ENCODE data around the gene USF2. TPM values are rescaled to one million over a fixed set of nuclear protein-coding genes. Genes with fewer than 3 reads are reported as not detected.

USF2 gene
- total RNA-seq, 1 experiment from 2014 or later, result 81.6 TPM

- Mint-ChIP-seq H3K4me1 (ENCODE audit: insufficient read depth, unreplicated experiment) (no peaks in the 10 kb centered on the region), H3K4me3 (ENCODE audit: unreplicated experiment) (no peak overlapping the region), H3K27ac (ENCODE audit: low read depth, unreplicated experiment) (no peak overlapping the region), H3K9me3 (ENCODE audit: unreplicated experiment) (no peaks in the 10 kb centered on the region), H3K36me3 (ENCODE audit: insufficient read depth, unreplicated experiment) (no peaks in the 10 kb centered on the region), H3K27me3 (ENCODE audit: insufficient read depth, unreplicated experiment) (peaks cover 49% of the 10 kb centered on the region)
- BruUV-seq (replicated peaks), result no TSS peak
- DNase-seq (ENCODE audit: unreplicated experiment), result no peak
- TF ChIP-seq CTCF (IDR thresholded peaks at IDR 0.05; ENCODE audit: unreplicated experiment), result no peak
- ChIA-PET CTCF (interaction anchor here (0.6 kb wide), 1 partner anchor 824 kb away, joined by 4 read pairs; no protein-coding TSS in a partner anchor), POLR2A (interaction anchor here (0.6 kb wide), 1 partner anchor 899 kb away, joined by 4 read pairs; no protein-coding TSS in a partner anchor)
- intact Hi-C loops (cut with micrococcal nuclease), result no loop called here
These were observed 19.0 kb downstream of the USF2 start for GRCh38 chr19:35287713-35288112.

GRCh38 chr19:35288331-35288730, 19.6 kb downstream of the USF2 start:
- ChIA-PET CTCF (interaction anchor here (0.6 kb wide), 1 partner anchor 184 kb away, joined by 3 read pairs; no protein-coding TSS in a partner anchor), POLR2A (no interaction called here)
- BruUV-seq (replicated peaks), result no TSS peak
- Mint-ChIP-seq H3K27me3 (ENCODE audit: insufficient read depth, unreplicated experiment) (peaks cover 49% of the 10 kb centered on the region), H3K36me3 (ENCODE audit: insufficient read depth, unreplicated experiment) (no peaks in the 10 kb centered on the region), H3K27ac (ENCODE audit: low read depth, unreplicated experiment) (no peak overlapping the region), H3K9me3 (ENCODE audit: unreplicated experiment) (no peaks in the 10 kb centered on the region), H3K4me3 (ENCODE audit: unreplicated experiment) (no peak overlapping the region), H3K4me1 (ENCODE audit: insufficient read depth, unreplicated experiment) (no peaks in the 10 kb centered on the region)
- intact Hi-C loops (cut with micrococcal nuclease), result no loop called here
- no peak for DNase-seq (ENCODE audit: unreplicated experiment)
- TF ChIP-seq CTCF (IDR thresholded peaks at IDR 0.05; ENCODE audit: unreplicated experiment), result no peak

GRCh38 chr19:35288906-35289305, 20.1 kb downstream of the USF2 start:
- intact Hi-C loops (cut with micrococcal nuclease), result no loop called here
- DNase-seq (ENCODE audit: unreplicated experiment), result no peak
- Mint-ChIP-seq H3K27me3 (ENCODE audit: insufficient read depth, unreplicated experiment) (peaks cover 49% of the 10 kb centered on the region), H3K9me3 (ENCODE audit: unreplicated experiment) (no peaks in the 10 kb centered on the region), H3K27ac (ENCODE audit: low read depth, unreplicated experiment) (no peak overlapping the region), H3K4me3 (ENCODE audit: unreplicated experiment) (no peak overlapping the region), H3K4me1 (ENCODE audit: insufficient read depth, unreplicated experiment) (no peaks in the 10 kb centered on the region), H3K36me3 (ENCODE audit: insufficient read depth, unreplicated experiment) (no peaks in the 10 kb centered on the region)
- TF ChIP-seq CTCF (IDR thresholded peaks at IDR 0.05; ENCODE audit: unreplicated experiment), result no peak
- BruUV-seq (replicated peaks), result no TSS peak
- CTCF ChIA-PET, result interaction anchor here (0.6 to 0.7 kb wide), 3 partner anchors 40 to 184 kb away, joined by 3 read pairs; no protein-coding TSS in a partner anchor
- POLR2A ChIA-PET, result no interaction called here

GRCh38 chr19:35290381-35291127, 21.8 kb downstream of the USF2 start:
- BruUV-seq (replicated peaks), result no TSS peak
- CTCF ChIA-PET, result interaction anchor here (1.3 kb wide), 1 partner anchor 10 kb away, joined by 4 read pairs; no protein-coding TSS in a partner anchor
- no peak for TF ChIP-seq CTCF (IDR thresholded peaks at IDR 0.05; ENCODE audit: unreplicated experiment)
- POLR2A ChIA-PET, result no interaction called here
- no peak overlapping the region for H3K27ac Mint-ChIP-seq (ENCODE audit: low read depth, unreplicated experiment)
- intact Hi-C loops (cut with micrococcal nuclease), result no loop called here
- DNase-seq (ENCODE audit: unreplicated experiment), result no peak
- H3K27me3 Mint-ChIP-seq (ENCODE audit: insufficient read depth, unreplicated experiment), result peaks cover 47% of the 10 kb centered on the region
- no peak overlapping the region for H3K4me3 Mint-ChIP-seq (ENCODE audit: unreplicated experiment)
- H3K4me1 Mint-ChIP-seq (ENCODE audit: insufficient read depth, unreplicated experiment), result no peaks in the 10 kb centered on the region
- H3K36me3 Mint-ChIP-seq (ENCODE audit: insufficient read depth, unreplicated experiment), result no peaks in the 10 kb centered on the region
- no peaks in the 10 kb centered on the region for H3K9me3 Mint-ChIP-seq (ENCODE audit: unreplicated experiment)
